GM06990 (cell line): ENCODE results near the gene PYGL.

Experiments
- DNase-seq: peaks from one replicate; pipeline ENCODE4 v3.0.0-alpha.2; 2011; ENCODE audit not compliant: insufficient read length; ENCODE audit errors: extremely low read depth
- H3K27me3 ChIP-seq: replicated peaks from 2 replicates; pipeline ENCODE4 v1.6.0; 2011; ENCODE audit warnings: low read length; ENCODE audit not compliant: control insufficient read depth, insufficient read depth
- H3K36me3 ChIP-seq: 2 replicates; pipeline ENCODE4 v1.5.1; 2011; ENCODE audit warnings: low read length; ENCODE audit not compliant: control insufficient read depth, insufficient read depth
- H3K4me3 ChIP-seq: replicated peaks from 2 replicates; pipeline ENCODE4 v1.5.1; 2011; ENCODE audit warnings: low read depth, mild to moderate bottlenecking, control low read depth, low read length
- CTCF ChIP-seq: IDR thresholded peaks from 2 replicates; pipeline ENCODE4 v1.5.1; 2011; ENCODE audit warnings: low read length, control low read depth, mild to moderate bottlenecking, inconsistent platforms; ENCODE audit not compliant: insufficient read depth, poor library complexity, severe bottlenecking

The PYGL gene

GRCh38 chr14:50970886-50971781 lies 26.9 kb upstream of the PYGL start:
- no peak overlapping the region for H3K4me3 ChIP-seq
- H3K27me3 ChIP-seq = no peaks in the 10 kb centered on the region
- no peak for DNase-seq
- H3K36me3 ChIP-seq = no peaks in the 10 kb centered on the region
- no peak for TF ChIP-seq CTCF

GRCh38 chr14:50967790-50968189 lies 23.5 kb upstream of the PYGL start:
- no peaks in the 10 kb centered on the region for H3K27me3 ChIP-seq
- no peak for DNase-seq
- no peak for TF ChIP-seq CTCF

GRCh38 chr14:50967103-50967502 lies 22.8 kb upstream of the PYGL start:
- Histone ChIP-seq H3K27me3 (no peaks in the 10 kb centered on the region), H3K36me3 (no peaks in the 10 kb centered on the region), H3K4me3 (no peak overlapping the region)
- no peak for DNase-seq
- TF ChIP-seq CTCF = no peak

More at GRCh38 chr14:50967790-50968189, 23.5 kb upstream of the PYGL start:
- Histone ChIP-seq H3K36me3 (no peaks in the 10 kb centered on the region), H3K4me3 (no peak overlapping the region)

- DNase-seq = no peak
- H3K4me3 ChIP-seq = no peak overlapping the region
- H3K36me3 ChIP-seq = no peaks in the 10 kb centered on the region
- no peaks in the 10 kb centered on the region for H3K27me3 ChIP-seq
- TF ChIP-seq CTCF = no peak
Observed at GRCh38 chr14:50964683-50965390, 20.6 kb upstream of the PYGL start.

- no peak for DNase-seq
- Histone ChIP-seq H3K27me3 (no peaks in the 10 kb centered on the region), H3K36me3 (no peaks in the 10 kb centered on the region), H3K4me3 (no peak overlapping the region)
- TF ChIP-seq CTCF = no peak
Observed at GRCh38 chr14:50963919-50964318, 19.6 kb upstream of the PYGL start.
